ENCODE data around the gene PPIA.
"Not testable (repeated sequence)": the region's sequence is repeated elsewhere in the genome, so short reads cannot be mapped to it uniquely, and the experiment has no call there.

The PPIA gene

GRCh38 chr7:44775383-44776107, 20.9 kb upstream of the PPIA start:
- H3K4me3 ChIP-seq (ENCODE audit: low read depth, low read length): no peak overlapping the region
- DNase-seq (ENCODE audit: low read depth): no peak
- TF ChIP-seq, protein P1, sequence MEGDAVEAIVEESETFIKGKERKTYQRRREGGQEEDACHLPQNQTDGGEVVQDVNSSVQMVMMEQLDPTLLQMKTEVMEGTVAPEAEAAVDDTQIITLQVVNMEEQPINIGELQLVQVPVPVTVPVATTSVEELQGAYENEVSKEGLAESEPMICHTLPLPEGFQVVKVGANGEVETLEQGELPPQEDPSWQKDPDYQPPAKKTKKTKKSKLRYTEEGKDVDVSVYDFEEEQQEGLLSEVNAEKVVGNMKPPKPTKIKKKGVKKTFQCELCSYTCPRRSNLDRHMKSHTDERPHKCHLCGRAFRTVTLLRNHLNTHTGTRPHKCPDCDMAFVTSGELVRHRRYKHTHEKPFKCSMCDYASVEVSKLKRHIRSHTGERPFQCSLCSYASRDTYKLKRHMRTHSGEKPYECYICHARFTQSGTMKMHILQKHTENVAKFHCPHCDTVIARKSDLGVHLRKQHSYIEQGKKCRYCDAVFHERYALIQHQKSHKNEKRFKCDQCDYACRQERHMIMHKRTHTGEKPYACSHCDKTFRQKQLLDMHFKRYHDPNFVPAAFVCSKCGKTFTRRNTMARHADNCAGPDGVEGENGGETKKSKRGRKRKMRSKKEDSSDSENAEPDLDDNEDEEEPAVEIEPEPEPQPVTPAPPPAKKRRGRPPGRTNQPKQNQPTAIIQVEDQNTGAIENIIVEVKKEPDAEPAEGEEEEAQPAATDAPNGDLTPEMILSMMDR (IDR thresholded peaks at IDR 0.05; ENCODE audit: low read depth, low read length, missing control alignments): no peak

DNA sequence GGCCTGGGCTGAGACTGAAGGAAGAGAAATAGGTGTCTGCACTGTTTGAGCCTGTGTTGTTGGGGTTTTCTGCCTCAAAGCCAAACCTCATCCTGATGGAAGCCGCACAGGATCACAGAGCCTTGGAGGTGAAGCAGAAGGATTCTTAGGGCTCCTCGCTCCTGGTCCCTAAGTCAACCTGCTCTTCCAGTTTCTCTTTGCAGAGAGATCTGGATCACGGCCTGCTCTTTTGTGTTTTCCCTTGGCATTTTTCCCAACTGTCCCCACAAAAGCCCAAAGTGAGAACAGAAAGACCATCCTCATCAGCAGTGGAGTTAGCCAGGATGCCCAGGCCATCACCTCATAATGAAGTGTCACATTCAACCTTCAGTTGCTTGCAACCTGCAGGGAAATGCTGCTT, 20.3 kb upstream of the PPIA start:
- DNase-seq (ENCODE audit: low read depth): no peak
- H3K4me3 ChIP-seq (ENCODE audit: low read depth, low read length): no peak overlapping the region
- TF ChIP-seq, protein P1 (IDR thresholded peaks at IDR 0.05; ENCODE audit: low read depth, low read length, missing control alignments): no peak

DNA sequence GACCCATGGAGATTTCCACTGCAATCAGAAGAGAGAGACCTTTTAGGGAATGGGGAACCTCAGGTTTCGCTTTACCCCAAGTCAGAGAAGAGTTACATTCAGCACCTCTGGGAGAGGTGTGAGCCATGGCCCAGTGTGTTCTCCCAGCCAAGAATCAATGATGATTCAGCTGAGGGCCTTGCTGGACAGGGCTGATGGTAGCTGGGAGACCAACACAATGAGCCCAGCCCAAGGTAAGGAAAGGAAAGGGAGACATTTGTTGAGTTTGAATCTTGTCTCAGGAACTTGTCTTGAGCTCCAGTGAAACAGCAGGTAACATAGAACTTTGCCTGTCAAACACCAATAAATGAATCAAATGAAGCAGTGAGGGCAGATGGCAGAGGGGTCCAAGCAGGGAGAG, 14.0 kb upstream of the PPIA start:
- no peak overlapping the region for H3K4me3 ChIP-seq (ENCODE audit: low read depth, low read length)
- TF ChIP-seq, protein P1 (IDR thresholded peaks at IDR 0.05; ENCODE audit: low read depth, low read length, missing control alignments): no peak
- DNase-seq (ENCODE audit: low read depth): no peak

- no peak overlapping the region for H3K4me3 ChIP-seq (ENCODE audit: low read depth, low read length)
- TF ChIP-seq, protein P1 (IDR thresholded peaks at IDR 0.05; ENCODE audit: low read depth, low read length, missing control alignments): no peak
- DNase-seq (ENCODE audit: low read depth): no peak
Measured at GRCh38 chr7:44783407-44783806, 13.1 kb upstream of the PPIA start.

DNA sequence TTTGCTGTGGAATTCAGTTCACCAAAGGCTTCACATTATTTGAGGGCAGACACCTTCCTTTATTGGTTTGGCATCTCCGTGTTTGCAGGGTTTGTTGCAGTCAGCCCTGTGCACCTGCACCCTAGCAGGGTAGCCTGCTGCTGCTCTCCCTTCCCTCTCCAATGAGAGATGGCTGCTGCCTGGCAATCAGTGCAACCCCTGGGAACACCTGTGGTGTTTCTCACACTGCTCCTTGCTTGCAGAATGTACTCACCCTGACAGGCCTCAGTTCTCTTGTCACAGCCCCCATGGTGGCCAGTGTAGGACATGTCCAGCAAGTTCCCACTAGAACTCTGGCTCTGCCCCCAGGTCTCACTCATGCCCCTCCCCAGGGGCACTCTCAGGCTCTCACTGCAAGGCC, 12.1 kb upstream of the PPIA start:
- TF ChIP-seq, protein P1 (IDR thresholded peaks at IDR 0.05; ENCODE audit: low read depth, low read length, missing control alignments): no peak
- no peak overlapping the region for H3K4me3 ChIP-seq (ENCODE audit: low read depth, low read length)
- DNase-seq (ENCODE audit: low read depth): no peak

DNA sequence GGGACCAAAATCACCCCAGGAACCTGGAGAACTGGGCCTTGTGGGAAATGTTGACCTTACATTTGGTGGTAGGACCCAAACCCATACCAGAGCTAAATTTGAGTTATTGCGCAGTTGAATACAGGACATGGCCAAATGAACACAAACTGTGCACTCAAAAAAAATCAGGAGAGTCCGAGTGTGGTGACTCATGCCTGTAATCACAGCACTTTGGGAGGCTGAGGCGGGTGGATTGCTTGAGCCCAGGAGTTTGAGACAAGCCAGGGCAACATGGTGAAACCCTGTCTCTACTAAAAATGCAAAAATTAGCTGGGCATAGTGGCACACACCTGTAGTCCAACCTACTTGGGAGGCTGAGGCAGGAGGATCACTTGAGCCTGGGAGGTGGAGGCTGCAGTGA, 11.3 kb upstream of the PPIA start:
- H3K4me3 ChIP-seq (ENCODE audit: low read depth, low read length); DNase-seq (ENCODE audit: low read depth): not testable (repeated sequence)

- H3K4me3 ChIP-seq (ENCODE audit: low read depth, low read length): no peak overlapping the region; the same call in 1 of the 2 replicates
- TF ChIP-seq, protein P1 (IDR thresholded peaks at IDR 0.05; ENCODE audit: low read depth, low read length, missing control alignments): no peak
- DNase-seq (ENCODE audit: low read depth): no peak
Measured at GRCh38 chr7:44787041-44787440, 9.4 kb upstream of the PPIA start.
